Choroid plexus epithelial cell (primary cell): Measurements from ENCODE around the gene NOXA1.

Source experiments
- DNase-seq: peaks from one replicate; pipeline ENCODE4 v3.0.0-alpha.2; 2010; ENCODE audit warnings: low read depth
- H3K4me3 ChIP-seq: 2 replicates; pipeline ENCODE4 v1.5.1; 2011; ENCODE audit warnings: low read depth, mild to moderate bottlenecking, control low read depth, low read length, moderate library complexity
- CTCF ChIP-seq: conservative IDR thresholded peaks from 2 replicates; pipeline ENCODE4 v1.5.1; 2011; ENCODE audit warnings: low read depth, mild to moderate bottlenecking, control low read depth, inconsistent platforms, low read length, moderate library complexity

Gene NOXA1

GRCh38 chr9:137456864-137457405, 33.7 kb downstream of the NOXA1 start:
- no peak for TF ChIP-seq CTCF
- no peak overlapping the region for H3K4me3 ChIP-seq
- DNase-seq = no peak

DNA sequence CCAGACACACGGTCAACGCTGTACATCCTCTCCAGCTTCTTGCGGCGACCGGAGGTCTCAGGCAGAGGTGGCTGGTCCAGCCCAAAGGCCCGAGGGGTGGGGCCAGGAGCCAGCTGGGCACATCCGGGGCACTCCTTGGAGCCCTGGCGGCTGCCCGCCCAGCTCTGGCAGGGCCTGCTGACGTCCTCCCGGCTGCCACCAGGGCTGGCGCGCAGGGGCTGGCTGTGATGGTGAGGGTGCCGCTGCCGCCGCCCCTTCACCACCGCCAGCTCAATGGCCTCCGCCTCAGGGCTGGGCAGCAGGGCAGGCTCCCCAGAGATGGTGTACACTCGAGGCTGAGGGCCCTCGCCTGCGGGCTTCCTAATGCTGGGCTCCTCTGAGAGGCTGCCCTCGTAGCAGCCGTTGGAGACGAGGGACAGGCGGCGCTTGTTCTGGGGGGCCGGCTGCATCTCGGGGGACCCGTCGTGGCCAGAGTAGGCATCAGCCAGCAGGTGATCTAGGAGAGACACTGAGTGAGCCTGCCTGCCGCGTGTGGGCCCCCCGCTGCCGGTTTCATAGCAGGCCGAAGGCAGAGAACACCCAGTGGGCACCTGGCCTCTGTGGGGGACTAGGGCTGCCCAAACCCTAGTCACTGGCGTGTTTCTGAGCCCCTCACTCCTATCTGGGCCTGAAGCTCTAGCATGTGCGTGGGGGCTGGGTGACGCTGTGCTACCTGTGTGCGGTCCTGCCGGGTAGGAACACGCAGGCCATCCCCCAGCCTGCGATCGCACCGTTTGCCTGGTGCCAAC, 34.4 kb downstream of the NOXA1 start:
- peak overlapping the region; percentile 74 for H3K4me3 ChIP-seq
- no peak for DNase-seq
- TF ChIP-seq CTCF = no peak

DNA sequence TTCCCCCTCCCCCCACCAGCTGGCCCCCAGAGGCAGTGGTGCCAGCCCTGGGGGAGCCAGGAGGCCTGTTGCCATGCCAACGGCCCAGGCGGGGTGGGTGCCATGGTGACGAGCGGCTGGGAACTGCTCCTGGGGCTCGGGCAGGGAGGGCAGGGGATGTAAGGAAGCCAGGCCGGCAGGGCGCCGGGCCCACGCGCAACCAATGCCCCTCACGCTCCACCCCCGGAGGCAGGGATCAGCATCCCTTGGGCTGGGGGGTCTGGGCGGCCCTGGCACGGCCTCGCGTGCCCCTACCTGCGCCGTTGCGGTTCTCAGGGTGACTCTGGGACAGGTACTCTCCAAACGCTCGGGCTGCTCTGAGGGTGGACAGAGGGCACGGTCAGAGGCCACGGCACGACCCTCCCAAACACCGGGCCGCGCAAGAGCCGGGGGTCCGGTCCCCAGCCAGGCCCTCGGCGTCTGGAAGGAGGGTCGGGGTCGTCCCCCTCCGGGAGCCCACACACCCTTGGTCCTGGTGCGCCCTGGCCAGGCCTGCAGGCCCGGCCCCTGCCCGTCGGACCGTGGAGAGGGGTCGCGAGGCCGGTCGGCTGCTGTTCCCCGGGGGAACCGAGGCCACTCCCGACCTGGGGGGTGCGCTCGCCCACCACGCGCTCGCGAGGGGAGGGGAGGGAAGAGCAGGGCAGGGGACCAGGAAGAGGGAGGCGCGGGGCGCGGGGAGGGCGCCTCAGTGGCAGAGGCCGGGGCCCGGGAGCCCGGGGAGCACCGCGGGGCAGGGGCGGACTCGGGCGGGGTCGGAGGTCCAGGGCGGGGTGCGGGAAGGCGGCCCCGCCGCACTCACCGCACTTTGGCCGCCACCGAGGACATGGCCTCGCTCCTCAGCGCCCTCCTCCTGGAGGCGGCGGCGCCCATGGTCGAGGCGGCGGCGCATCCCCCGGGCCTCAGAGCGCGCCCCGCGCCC, 35.3 kb downstream of the NOXA1 start:
- no peak for DNase-seq
- no peak for TF ChIP-seq CTCF
- H3K4me3 ChIP-seq = peak overlapping the region; percentile 74

DNA sequence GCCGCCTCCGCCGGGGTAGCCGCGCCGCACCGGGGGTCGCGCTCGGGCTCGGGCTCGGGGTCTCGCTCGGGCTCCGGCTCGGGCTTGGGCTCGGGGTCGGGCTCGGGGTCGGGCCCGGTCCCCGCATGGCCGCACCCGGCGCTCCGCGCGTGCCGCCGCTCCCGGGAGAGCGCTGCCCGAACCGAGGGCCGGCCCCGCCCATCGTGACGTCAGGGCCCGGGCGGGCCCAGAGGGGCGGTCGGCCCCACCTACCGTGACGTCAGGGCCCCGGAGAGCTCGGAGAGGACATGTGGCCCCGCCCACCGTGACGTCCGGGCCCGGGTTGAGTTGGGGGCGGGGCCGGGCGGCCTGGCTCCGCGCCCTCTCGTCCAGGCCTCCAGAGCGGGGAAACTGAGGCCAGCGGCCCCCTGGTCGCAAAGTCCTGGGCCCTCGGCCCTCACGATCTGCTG, 36.0 kb downstream of the NOXA1 start, which contains the start of gene NSMF:
NSMF (minus strand) TSS at position 183 of the 449 bp plus-strand sequence. CDS start 232 bp downstream, outside the sequence.
- DNase-seq = peak; percentile 92
- TF ChIP-seq CTCF = no peak
- H3K4me3 ChIP-seq = peak within 1 kb of the TSS; percentile 74

DNA sequence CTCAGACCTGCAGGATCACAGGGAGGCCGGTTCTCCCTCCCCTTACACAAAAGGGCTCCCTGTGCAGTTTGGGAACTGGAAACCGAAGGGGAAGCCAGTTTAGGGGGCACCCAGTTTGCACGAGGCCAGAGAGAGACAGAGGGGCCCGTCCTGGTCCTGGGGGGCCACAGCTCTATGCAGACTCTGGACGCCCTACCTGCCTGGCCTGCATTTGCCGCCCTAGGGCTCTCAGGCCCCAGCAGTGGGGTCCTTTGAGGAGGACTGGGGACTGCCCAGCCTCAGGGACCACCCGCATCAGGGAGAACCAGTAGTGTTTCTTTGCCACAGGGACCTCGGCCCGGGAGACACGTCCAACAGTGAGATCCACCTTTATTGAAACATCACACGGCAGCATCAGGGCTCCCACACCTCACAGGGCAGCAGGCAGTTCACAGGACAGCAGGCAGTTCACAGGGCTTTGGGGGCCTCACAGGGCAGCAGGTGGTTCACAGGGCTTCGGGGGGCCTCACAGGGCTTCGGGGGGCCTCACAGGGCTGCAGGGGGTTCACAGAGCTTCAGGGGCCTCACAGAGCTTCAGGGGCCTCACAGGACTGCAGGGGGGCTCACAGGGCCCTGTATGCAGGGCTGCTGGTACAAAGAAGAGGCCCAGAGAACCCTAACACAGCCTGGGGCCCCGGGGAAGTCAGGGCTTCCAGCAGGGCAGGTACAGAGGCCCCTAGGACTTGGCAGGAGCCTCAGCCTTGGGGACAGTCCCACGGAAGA, 36.6 kb downstream of the NOXA1 start:
- H3K4me3 ChIP-seq = peak overlapping the region; percentile 50
- DNase-seq = no peak
- no peak for TF ChIP-seq CTCF
